Measurements from ENCODE around the gene PARD3.

GRCh38 chr10:34601691-34602090 lies 213.4 kb downstream of the PARD3 start:
- TF ChIP-seq POLR2A (IDR thresholded peaks at IDR 0.05; ENCODE audit: low read depth, low read length) = no peak
- TF ChIP-seq HCFC1 (IDR thresholded peaks at IDR 0.05; ENCODE audit: low read length) = no peak
- no peak for TF ChIP-seq RCOR1 (conservative IDR thresholded peaks at IDR 0.05; ENCODE audit: low read depth, low read length)
- TF ChIP-seq CTCF (IDR thresholded peaks at IDR 0.05 in 2 of 3, conservative IDR thresholded peaks at IDR 0.05 in 1 of 3; ENCODE audit: control insufficient read depth in 2 of 3, extremely low read depth in 1 of 3, insufficient read depth in 1 of 3, low read depth in 3 of 3, low read length in 3 of 3) = no peak

Measured in GM12878 (cell line).